A549 (cell line): Measurements from ENCODE around the gene SYTL2. TPM values are rescaled to one million over a fixed set of nuclear protein-coding genes. Genes with fewer than 3 reads are reported as not detected.
A peak's percentile ranks its signal among the peaks of the same experiment; 100 is the strongest.

Experiments
- ATAC-seq, 2 experiments: fragments of 200-7000 bp in 1 of 2; fragments of >200 bp in 1 of 2; cut with Nextera tagmentation in 1 of 2; cut with Tn5 transposase in 1 of 2; 3 replicates each; pipeline versions ENCODE4 v1.8.0 to v1.9.1; 2018 to 2020; ENCODE audit warnings: mild to moderate bottlenecking in 1 of 2, moderate library complexity in 1 of 2
- CTCF ChIA-PET: fragments of 300-600 bp; sonication (Branson Sonifier 250); formaldehyde crosslinking; extraction: SDS; loops from one replicate; lab custom pipeline; 2021; ENCODE audit warnings: antibody characterized with exemption, inconsistent platforms; lab: Yijun Ruan, JAX
- POLR2A ChIA-PET: fragments of 350-600 bp; formaldehyde crosslinking; extraction: SDS; loops from one replicate; lab custom pipeline; 2021; ENCODE audit warnings: antibody characterized with exemption, inconsistent platforms; lab: Yijun Ruan, JAX
- DNase-seq, 2 experiments: peaks; one replicate each; pipeline versions ENCODE4 v3.0.0 to v3.0.0-alpha.2; 2011 to 2016; ENCODE audit warnings: low read depth in 1 of 2, low spot score in 1 of 2
- FAIRE-seq: peaks from 2 replicates; lab custom pipeline; 2011; peaks lifted over from hg19 to GRCh38; lab: Jason Lieb, UNC
- H3K27ac ChIP-seq, 2 experiments: fragments of >200 bp; sonication (Bioruptor Twin); formaldehyde crosslinking; 3 replicates each; pipeline ENCODE4 v1.5.1; 2016 to 2017
- H3K4me1 ChIP-seq: fragments of >200 bp; sonication (Bioruptor Twin); formaldehyde crosslinking; 3 replicates; pipeline ENCODE4 v1.6.1; 2016
- H3K4me2 ChIP-seq: fragments of >200 bp; sonication (Bioruptor Twin); formaldehyde crosslinking; 3 replicates; pipeline ENCODE4 v1.6.1; 2016
- H3K4me3 ChIP-seq: fragments of >200 bp; sonication (Bioruptor Twin); formaldehyde crosslinking; 3 replicates; pipeline ENCODE4 v1.5.1; 2016
- H3K9me3 ChIP-seq: fragments of >200 bp; sonication (Bioruptor Twin); formaldehyde crosslinking; 3 replicates; pipeline ENCODE4 v1.6.1; 2016
- BHLHE40 ChIP-seq: IDR thresholded peaks from 2 replicates; pipeline ENCODE4 v1.6.1; 2012; ENCODE audit warnings: low read depth, low read length, inconsistent platforms
- CBX8 ChIP-seq: fragments of 200-600 bp; sonication (generic); IDR thresholded peaks from 2 replicates; pipeline ENCODE4 v1.6.1; 2016
- CEBPB ChIP-seq, 2 experiments: fragments of >200 bp in 1 of 2; sonication (Bioruptor Twin) in 1 of 2; formaldehyde crosslinking in 1 of 2; IDR thresholded peaks; 2 replicates each; pipeline ENCODE4 v1.6.1; 2012 to 2016
- CHD2 ChIP-seq: fragments of 150-350 bp; IDR thresholded peaks from 2 replicates; pipeline ENCODE4 v1.6.1; 2014; ENCODE audit warnings: low read length; ENCODE audit not compliant: partially characterized antibody
- EHF ChIP-seq: fragments of 250-450 bp; sonication (Bioruptor Pico); IDR thresholded peaks from 2 replicates; pipeline ENCODE4 v1.5.0; 2020; ENCODE audit warnings: mild to moderate bottlenecking
- HEYL ChIP-seq: fragments of 250-450 bp; sonication (Bioruptor Pico); IDR thresholded peaks from 2 replicates; pipeline ENCODE4 v1.8.0; 2021; ENCODE audit warnings: mild to moderate bottlenecking, moderate library complexity
- HMGXB4 ChIP-seq: fragments of 250-450 bp; sonication (Bioruptor Pico); IDR thresholded peaks from 2 replicates; pipeline ENCODE4 v1.5.0; 2021; ENCODE audit warnings: mild to moderate bottlenecking, moderate library complexity, borderline replicate concordance
- HOXA7 ChIP-seq: fragments of 250-450 bp; sonication (Bioruptor Pico); IDR thresholded peaks from 2 replicates; pipeline ENCODE4 v1.5.0; 2020; ENCODE audit warnings: mild to moderate bottlenecking, moderate library complexity
- PBX3 ChIP-seq: IDR thresholded peaks from 2 replicates; pipeline ENCODE4 v1.6.1; 2012
- PHF8 ChIP-seq: fragments of 200-600 bp; sonication (generic); IDR thresholded peaks from 2 replicates; pipeline ENCODE4 v1.6.1; 2016; ENCODE audit warnings: low read depth, mild to moderate bottlenecking, antibody characterized with exemption, moderate library complexity, borderline replicate concordance
- RAD21 ChIP-seq, 2 experiments: fragments of >200 bp in 1 of 2; sonication (Bioruptor Twin) in 1 of 2; formaldehyde crosslinking in 1 of 2; IDR thresholded peaks in 1 of 2; conservative IDR thresholded peaks in 1 of 2; 2 replicates in 1 of 2; 3 replicates in 1 of 2; pipeline ENCODE4 v1.6.1; 2012 to 2018; ENCODE audit warnings: inconsistent platforms in 1 of 2
- RARB ChIP-seq: fragments of 250-450 bp; sonication (Bioruptor Pico); IDR thresholded peaks from 2 replicates; pipeline ENCODE4 v1.8.0; 2021; ENCODE audit warnings: mild to moderate bottlenecking, moderate library complexity
- SREBF2 ChIP-seq: fragments of 450-650 bp; IDR thresholded peaks from 2 replicates; pipeline ENCODE4 v1.6.1; 2014; ENCODE audit warnings: mild to moderate bottlenecking, moderate library complexity
- TFCP2L1 ChIP-seq: fragments of 250-450 bp; sonication (Bioruptor Pico); IDR thresholded peaks from 2 replicates; pipeline ENCODE4 v1.5.0; 2021; ENCODE audit warnings: mild to moderate bottlenecking
- ZC3H11A ChIP-seq: fragments of 450-650 bp; IDR thresholded peaks from 2 replicates; pipeline ENCODE4 v1.6.1; 2014; ENCODE audit warnings: antibody characterized with exemption, mild to moderate bottlenecking
- WGBS: methylation state at CpG from one replicate; pipeline ENCODE4 v1.1.6; 2017; ENCODE audit errors: missing lambda C conversion rate; 5-methylcytosine and 5-hydroxymethylcytosine counted together
- polyA plus RNA-seq, 4 experiments: library from polyadenylated mRNA; depleted of rRNA in 3 of 4; stranded (reverse); fragments of >200 nt; fragmentation: RNase III in 1 of 4; extraction: RNeasy Plus Mini Kit Qiagen cat#74134 plus additional on column Dnase treatment in 1 of 4; gene quantifications; 2 replicates in 3 of 4; 3 replicates in 1 of 4; pipeline ENCODE4 v1.2.3, GENCODE V29; 2011 to 2017
- TF ChIP-seq, protein P1 (sequence below): IDR thresholded peaks from 2 replicates; pipeline ENCODE4 v1.6.1; 2012; ENCODE audit warnings: low read depth, borderline replicate concordance
- TF ChIP-seq, protein P2 (sequence below): fragments of 250-450 bp; sonication (Bioruptor Pico); IDR thresholded peaks from 2 replicates; pipeline ENCODE4 v1.5.0; 2020; ENCODE audit warnings: low read depth, mild to moderate bottlenecking, moderate library complexity
- TF ChIP-seq, protein P3 (sequence below): fragments of >200 bp; sonication (Bioruptor Twin); formaldehyde crosslinking; IDR thresholded peaks from 2 replicates; pipeline ENCODE4 v1.6.1; 2016

SYTL2 gene
- polyA plus RNA-seq, 2 of the 4 experiments (the other 2 are of a cell fraction) = 11.6 to 34.2 TPM

DNA sequence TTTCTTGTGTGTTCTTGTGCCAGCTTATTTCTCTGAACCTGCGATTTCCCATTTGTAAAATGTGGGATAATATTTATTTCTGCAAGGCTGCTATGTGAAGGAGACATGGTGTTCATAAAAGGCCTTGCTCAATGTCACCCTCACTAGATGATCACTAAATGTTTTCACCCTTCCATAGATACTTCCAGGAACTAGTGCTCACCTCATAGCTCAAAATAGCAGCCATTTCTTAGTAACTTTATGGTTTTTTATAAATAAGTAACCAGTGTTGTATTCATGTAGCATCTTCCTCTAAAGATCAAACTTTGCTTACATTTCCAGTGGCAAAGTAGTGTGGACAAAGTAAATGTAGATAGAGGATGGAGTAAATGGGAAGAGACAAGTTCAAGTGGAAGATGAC, 23.8 kb downstream of the SYTL2 start:
- FAIRE-seq (no peak), ATAC-seq (no peak), DNase-seq (no peak)
- Histone ChIP-seq H3K4me3 (no peak overlapping the region), H3K27ac (peak overlapping the region; percentile 86 to 96), H3K9me3 (no peaks in the 10 kb centered on the region), H3K4me2 (peak overlapping the region; percentile 80), H3K4me1 (peaks cover 53% of the 10 kb centered on the region)
- ChIA-PET CTCF (interaction anchor here (1.0 to 1.5 kb wide), 7 partner anchors 10 to 41 kb away, joined by 3 to 6 read pairs (median 4); no protein-coding TSS in a partner anchor), POLR2A (interaction anchor here (0.7 to 1.2 kb wide), 5 partner anchors 9 to 536 kb away, joined by 3 to 7 read pairs (median 4); partner anchors contain the start of gene CCDC83)
- TF ChIP-seq, protein P1, sequence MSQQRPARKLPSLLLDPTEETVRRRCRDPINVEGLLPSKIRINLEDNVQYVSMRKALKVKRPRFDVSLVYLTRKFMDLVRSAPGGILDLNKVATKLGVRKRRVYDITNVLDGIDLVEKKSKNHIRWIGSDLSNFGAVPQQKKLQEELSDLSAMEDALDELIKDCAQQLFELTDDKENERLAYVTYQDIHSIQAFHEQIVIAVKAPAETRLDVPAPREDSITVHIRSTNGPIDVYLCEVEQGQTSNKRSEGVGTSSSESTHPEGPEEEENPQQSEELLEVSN = no peak
- WGBS = 79% methylated on average over 1 of the region's 1 CpG

DNA sequence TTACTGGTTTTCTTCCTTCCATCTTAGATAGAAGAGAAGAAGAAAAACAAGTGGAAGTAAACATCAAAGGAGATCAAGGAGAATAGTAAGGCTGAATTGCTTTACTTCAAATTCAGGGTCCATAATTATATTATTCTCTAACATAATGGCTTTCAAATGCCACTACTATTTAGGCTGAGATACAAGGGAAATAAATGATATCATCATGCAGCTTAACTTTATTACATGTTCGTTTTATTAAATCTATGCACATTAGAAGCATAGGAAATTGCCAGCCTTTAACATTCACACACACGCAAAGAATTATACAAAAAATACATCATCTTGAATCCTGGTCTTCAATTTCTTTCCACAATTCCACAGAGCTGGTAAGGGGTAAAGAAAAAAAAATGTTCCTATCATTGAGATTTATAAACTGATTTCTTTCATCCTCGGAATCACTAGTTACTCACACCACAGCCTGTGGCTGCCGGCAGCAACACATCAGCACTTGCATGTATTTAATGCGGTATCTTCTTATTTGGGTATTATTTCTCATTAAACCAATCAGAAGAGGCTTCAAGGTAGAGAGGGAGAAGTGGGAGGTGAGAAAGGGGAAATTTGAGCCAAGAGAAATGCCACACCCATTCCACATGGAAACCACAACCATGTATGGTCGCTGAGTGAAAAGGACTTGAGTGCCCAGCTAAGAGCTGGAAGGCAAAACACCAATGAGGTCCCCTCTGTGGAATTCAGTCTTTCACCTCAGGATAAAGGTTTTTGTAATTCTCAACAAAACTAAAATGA, 26.3 kb downstream of the SYTL2 start:
- Histone ChIP-seq H3K9me3 (no peaks in the 10 kb centered on the region), H3K4me2 (no peak overlapping the region), H3K27ac (peak overlapping the region in 1 of 2 experiments; percentile 57; a peak in 3 of 6 replicates), H3K4me3 (no peak overlapping the region), H3K4me1 (peaks cover 53% of the 10 kb centered on the region)
- ChIA-PET POLR2A (no interaction called here), CTCF (interaction anchor here (0.8 kb wide), 1 partner anchor 89 kb away, joined by 3 read pairs; no protein-coding TSS in a partner anchor)
- no peak for TF ChIP-seq CEBPB (IDR thresholded peaks at IDR 0.05)
- no peak for TF ChIP-seq TFCP2L1 (CRISPR knock-in tag)
- no peak for TF ChIP-seq PHF8
- TF ChIP-seq HEYL (CRISPR knock-in tag) = no peak
- no peak for TF ChIP-seq EHF (CRISPR knock-in tag)
- no peak for TF ChIP-seq HOXA7 (CRISPR knock-in tag)
- TF ChIP-seq PBX3 = no peak
- TF ChIP-seq, protein P2, sequence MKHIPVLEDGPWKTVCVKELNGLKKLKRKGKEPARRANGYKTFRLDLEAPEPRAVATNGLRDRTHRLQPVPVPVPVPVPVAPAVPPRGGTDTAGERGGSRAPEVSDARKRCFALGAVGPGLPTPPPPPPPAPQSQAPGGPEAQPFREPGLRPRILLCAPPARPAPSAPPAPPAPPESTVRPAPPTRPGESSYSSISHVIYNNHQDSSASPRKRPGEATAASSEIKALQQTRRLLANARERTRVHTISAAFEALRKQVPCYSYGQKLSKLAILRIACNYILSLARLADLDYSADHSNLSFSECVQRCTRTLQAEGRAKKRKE (CRISPR knock-in tag) = no peak
- no peak for TF ChIP-seq RARB (CRISPR knock-in tag)
- TF ChIP-seq HMGXB4 (CRISPR knock-in tag) = no peak
- TF ChIP-seq CHD2 = no peak
- TF ChIP-seq, protein P3, sequence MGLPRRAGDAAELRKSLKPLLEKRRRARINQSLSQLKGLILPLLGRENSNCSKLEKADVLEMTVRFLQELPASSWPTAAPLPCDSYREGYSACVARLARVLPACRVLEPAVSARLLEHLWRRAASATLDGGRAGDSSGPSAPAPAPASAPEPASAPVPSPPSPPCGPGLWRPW = no peak
- no peak for TF ChIP-seq SREBF2
- no peak for TF ChIP-seq CBX8
- no peak for TF ChIP-seq RAD21 (conservative IDR thresholded peaks at IDR 0.05 in 1 of 2, IDR thresholded peaks at IDR 0.05 in 1 of 2)
- no peak for TF ChIP-seq BHLHE40
- no peak for TF ChIP-seq ZC3H11A
- 93% methylated on average over 6 of the region's 6 CpGs for WGBS
- ATAC-seq (no peak), FAIRE-seq (no peak), DNase-seq (no peak)
